ENCODE data around the gene GAL3ST3. TPM values are rescaled to one million over a fixed set of nuclear protein-coding genes. Genes with fewer than 3 reads are reported as not detected.

The GAL3ST3 gene
- polyA plus RNA-seq, 1 experiment, result not detected

DNA sequence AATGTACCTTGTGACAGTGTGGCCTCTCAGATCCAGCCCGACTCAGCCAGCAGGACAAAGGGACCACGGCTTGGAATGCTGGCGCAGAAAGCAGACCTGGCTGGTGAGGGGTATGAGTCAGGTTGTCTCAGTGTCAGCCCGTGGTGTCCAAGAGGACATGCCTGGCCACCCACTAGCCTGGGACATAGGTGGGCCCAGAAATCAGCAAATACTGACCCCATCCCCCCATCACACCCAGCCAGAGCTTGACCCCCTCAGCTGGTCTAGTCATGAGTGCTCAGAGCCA lies 42.1 kb downstream of the GAL3ST3 start:
- POLR2A ChIA-PET, result no interaction called here
- Histone ChIP-seq H3K27me3 (ENCODE audit: control insufficient read depth, insufficient read depth, low read length) (no peaks in the 10 kb centered on the region), H3K4me3 (ENCODE audit: low read depth, low read length) (no peak overlapping the region), H3K36me3 (ENCODE audit: control insufficient read depth, insufficient read depth, low read length) (peaks cover 14% of the 10 kb centered on the region)
- DNase-seq (ENCODE audit: low read depth), result no peak
- CTCF ChIA-PET, result interaction anchor here (1.0 to 7.7 kb wide), 2 partner anchors 16 to 135 kb away, joined by 3 to 48 read pairs; no protein-coding TSS in a partner anchor
- TF ChIP-seq, protein P1, sequence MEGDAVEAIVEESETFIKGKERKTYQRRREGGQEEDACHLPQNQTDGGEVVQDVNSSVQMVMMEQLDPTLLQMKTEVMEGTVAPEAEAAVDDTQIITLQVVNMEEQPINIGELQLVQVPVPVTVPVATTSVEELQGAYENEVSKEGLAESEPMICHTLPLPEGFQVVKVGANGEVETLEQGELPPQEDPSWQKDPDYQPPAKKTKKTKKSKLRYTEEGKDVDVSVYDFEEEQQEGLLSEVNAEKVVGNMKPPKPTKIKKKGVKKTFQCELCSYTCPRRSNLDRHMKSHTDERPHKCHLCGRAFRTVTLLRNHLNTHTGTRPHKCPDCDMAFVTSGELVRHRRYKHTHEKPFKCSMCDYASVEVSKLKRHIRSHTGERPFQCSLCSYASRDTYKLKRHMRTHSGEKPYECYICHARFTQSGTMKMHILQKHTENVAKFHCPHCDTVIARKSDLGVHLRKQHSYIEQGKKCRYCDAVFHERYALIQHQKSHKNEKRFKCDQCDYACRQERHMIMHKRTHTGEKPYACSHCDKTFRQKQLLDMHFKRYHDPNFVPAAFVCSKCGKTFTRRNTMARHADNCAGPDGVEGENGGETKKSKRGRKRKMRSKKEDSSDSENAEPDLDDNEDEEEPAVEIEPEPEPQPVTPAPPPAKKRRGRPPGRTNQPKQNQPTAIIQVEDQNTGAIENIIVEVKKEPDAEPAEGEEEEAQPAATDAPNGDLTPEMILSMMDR (IDR thresholded peaks at IDR 0.05; ENCODE audit: insufficient read depth, low read depth, low read length), result no peak

DNA sequence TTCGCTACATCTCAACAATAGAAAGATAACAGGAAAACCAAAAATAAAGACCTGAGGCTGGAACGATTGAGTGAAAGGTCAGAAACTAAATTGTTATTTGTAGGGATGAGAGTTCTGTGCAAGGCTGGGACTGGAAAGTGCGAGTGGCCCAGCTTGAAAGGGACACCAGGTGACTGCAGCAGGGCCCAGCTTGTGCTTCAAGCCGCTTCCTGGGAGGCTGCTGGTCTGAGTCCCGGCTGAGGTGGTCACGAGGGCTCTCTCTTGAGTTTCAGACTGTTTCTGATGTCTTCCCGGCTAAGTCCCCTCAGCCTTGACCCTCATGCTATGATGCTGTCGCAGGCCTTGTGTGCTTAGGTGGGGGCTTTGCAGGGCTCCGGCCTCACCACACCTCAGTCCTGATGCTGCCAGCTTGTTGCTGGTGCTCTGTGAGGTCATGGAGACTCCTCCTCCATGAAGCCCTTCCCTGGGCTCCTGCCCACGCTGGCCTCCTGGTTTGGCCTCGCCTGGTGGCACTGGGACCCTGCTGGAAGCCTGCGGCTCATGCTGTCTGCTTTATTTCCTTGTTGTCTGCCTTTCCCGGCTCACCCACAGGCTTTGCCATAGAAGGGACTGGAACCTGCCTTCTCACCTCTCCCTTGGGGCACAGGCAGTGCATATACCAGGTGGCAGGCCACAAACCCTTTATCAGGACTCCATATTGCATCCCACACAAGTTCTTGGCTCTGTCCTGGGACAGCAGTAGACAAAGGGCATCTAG lies 42.6 kb downstream of the GAL3ST3 start:
- ChIA-PET CTCF (interaction anchor here (7.7 kb wide), 1 partner anchor 17 kb away, joined by 48 read pairs; no protein-coding TSS in a partner anchor), POLR2A (no interaction called here)
- Histone ChIP-seq H3K4me3 (ENCODE audit: low read depth, low read length) (no peak overlapping the region), H3K36me3 (ENCODE audit: control insufficient read depth, insufficient read depth, low read length) (peaks cover 14% of the 10 kb centered on the region), H3K27me3 (ENCODE audit: control insufficient read depth, insufficient read depth, low read length) (no peaks in the 10 kb centered on the region)
- no peak for DNase-seq (ENCODE audit: low read depth)
- TF ChIP-seq, protein P1 (IDR thresholded peaks at IDR 0.05; ENCODE audit: insufficient read depth, low read depth, low read length), result no peak

DNA sequence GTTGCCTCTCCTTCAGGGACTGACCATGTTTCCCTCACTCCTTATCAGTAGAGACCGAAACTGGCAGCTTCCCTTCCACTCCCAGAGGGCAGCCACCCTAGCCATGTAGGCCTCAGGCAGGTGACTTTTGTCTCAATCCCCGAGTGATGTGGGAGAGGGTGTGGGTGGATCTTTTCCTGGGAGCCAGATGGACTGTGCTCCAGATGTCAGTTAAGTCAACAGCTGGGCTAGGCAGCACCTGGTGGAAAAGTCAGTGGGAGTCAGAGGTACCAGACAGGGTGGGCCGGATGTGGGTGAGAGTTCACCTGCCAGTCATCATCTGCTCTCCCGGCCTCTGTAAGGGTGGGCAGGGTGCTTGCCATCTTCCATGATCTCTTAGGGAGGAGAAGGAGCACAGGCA lies 44.8 kb downstream of the GAL3ST3 start:
- no peak overlapping the region for H3K4me3 ChIP-seq (ENCODE audit: low read depth, low read length)
- H3K27me3 ChIP-seq (ENCODE audit: control insufficient read depth, insufficient read depth, low read length), result no peaks in the 10 kb centered on the region
- ChIA-PET POLR2A (no interaction called here), CTCF (interaction anchor here (0.5 to 2.4 kb wide), 2 partner anchors 18 to 219 kb away, joined by 3 to 9 read pairs; no protein-coding TSS in a partner anchor)
- peaks cover 22% of the 10 kb centered on the region for H3K36me3 ChIP-seq (ENCODE audit: control insufficient read depth, insufficient read depth, low read length)
- TF ChIP-seq, protein P1 (IDR thresholded peaks at IDR 0.05; ENCODE audit: insufficient read depth, low read depth, low read length), result no peak
- DNase-seq (ENCODE audit: low read depth), result no peak

DNA sequence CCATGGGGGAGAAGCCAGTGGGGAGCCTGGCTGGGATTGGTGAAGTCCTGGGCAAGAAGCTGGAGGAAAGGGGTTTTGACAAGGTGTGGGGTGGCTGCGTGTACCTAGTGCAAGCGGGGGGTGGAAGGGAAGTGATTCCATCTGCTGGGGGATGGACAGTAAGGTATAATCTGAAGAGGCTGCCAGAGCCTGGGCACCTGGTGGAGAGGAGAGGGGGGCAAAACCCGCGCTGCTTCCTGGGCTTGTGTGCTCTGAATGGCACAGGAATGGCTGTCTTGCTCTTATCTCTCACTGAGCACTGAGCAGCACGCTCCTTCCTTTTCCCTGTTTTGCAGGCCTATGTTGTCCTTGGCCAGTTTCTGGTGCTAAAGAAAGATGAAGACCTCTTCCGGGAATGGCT lies 45.7 kb downstream of the GAL3ST3 start:
- ChIA-PET CTCF (interaction anchor here (0.7 to 2.4 kb wide), 5 partner anchors 16 to 131 kb away, joined by 3 to 9 read pairs (median 3); no protein-coding TSS in a partner anchor), POLR2A (interaction anchor here (0.5 kb wide), 1 partner anchor 115 kb away, joined by 3 read pairs; the partner anchor contains the start of gene FIBP)
- Histone ChIP-seq H3K4me3 (ENCODE audit: low read depth, low read length) (peak overlapping the region; percentile 81), H3K36me3 (ENCODE audit: control insufficient read depth, insufficient read depth, low read length) (peaks cover 27% of the 10 kb centered on the region), H3K27me3 (ENCODE audit: control insufficient read depth, insufficient read depth, low read length) (no peaks in the 10 kb centered on the region)
- DNase-seq (ENCODE audit: low read depth), result no peak
- TF ChIP-seq, protein P1 (IDR thresholded peaks at IDR 0.05; ENCODE audit: insufficient read depth, low read depth, low read length), result no peak

DNA sequence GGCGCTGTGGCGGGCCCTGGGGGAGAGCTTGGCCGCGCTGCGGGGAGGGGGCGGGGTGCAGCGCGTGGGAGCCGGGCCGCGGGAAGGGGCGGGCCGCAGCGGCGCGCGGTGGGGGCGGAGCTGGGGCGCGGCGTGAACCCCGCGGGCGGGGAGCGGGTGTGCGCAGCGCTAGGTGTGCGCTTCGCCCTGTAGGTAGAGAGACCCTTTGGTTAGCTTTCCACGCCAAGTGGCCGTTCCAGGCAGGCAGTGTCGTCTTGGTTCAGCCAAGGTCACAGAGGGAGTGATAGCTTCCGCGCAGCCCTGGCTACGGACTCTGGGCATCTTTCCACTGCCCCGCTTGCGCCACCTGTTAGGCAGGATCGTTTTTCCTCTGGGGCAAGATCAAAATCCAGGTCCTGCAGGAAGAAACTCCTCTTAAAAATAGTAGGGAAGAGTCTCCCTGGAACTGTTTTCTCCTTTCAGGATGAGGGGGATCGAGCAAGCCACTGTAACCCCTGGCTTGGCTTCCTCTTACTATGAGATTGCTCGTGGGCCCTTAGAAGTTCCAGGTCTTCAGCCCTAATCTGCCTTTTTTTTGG lies 46.2 kb downstream of the GAL3ST3 start:
- CTCF ChIA-PET, result interaction anchor here (0.7 to 1.4 kb wide), 7 partner anchors 12 to 157 kb away, joined by 3 to 9 read pairs (median 3); no protein-coding TSS in a partner anchor
- Histone ChIP-seq H3K36me3 (ENCODE audit: control insufficient read depth, insufficient read depth, low read length) (peaks cover 30% of the 10 kb centered on the region), H3K27me3 (ENCODE audit: control insufficient read depth, insufficient read depth, low read length) (no peaks in the 10 kb centered on the region), H3K4me3 (ENCODE audit: low read depth, low read length) (peak overlapping the region; percentile 81)
- TF ChIP-seq, protein P1 (IDR thresholded peaks at IDR 0.05; ENCODE audit: insufficient read depth, low read depth, low read length), result peak; percentile 41
- POLR2A ChIA-PET, result interaction anchor here (0.5 to 0.7 kb wide), 2 partner anchors 115 to 143 kb away, joined by 3 read pairs; partner anchors contain the start of gene FIBP
- no peak for DNase-seq (ENCODE audit: low read depth)

Measured in BJ (cell line).